ENCODE results near the gene CAST.

The CAST gene

GRCh38 chr5:96633820-96634219, 28.4 kb upstream of the CAST start:
- H3K27ac ChIP-seq = no peak overlapping the region
- CTCF ChIA-PET = no interaction called here
- TF ChIP-seq, protein P1, sequence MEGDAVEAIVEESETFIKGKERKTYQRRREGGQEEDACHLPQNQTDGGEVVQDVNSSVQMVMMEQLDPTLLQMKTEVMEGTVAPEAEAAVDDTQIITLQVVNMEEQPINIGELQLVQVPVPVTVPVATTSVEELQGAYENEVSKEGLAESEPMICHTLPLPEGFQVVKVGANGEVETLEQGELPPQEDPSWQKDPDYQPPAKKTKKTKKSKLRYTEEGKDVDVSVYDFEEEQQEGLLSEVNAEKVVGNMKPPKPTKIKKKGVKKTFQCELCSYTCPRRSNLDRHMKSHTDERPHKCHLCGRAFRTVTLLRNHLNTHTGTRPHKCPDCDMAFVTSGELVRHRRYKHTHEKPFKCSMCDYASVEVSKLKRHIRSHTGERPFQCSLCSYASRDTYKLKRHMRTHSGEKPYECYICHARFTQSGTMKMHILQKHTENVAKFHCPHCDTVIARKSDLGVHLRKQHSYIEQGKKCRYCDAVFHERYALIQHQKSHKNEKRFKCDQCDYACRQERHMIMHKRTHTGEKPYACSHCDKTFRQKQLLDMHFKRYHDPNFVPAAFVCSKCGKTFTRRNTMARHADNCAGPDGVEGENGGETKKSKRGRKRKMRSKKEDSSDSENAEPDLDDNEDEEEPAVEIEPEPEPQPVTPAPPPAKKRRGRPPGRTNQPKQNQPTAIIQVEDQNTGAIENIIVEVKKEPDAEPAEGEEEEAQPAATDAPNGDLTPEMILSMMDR (conservative IDR thresholded peaks at IDR 0.05; ENCODE audit: low read depth) = no peak
- POLR2A ChIA-PET (ENCODE audit: low non-redundant PET) = no interaction called here
- no peak for DNase-seq (ENCODE audit: low spot score)

- POLR2A ChIA-PET (ENCODE audit: low non-redundant PET) = no interaction called here
- H3K27ac ChIP-seq = no peak overlapping the region
- TF ChIP-seq, protein P1 (conservative IDR thresholded peaks at IDR 0.05; ENCODE audit: low read depth) = no peak
- CTCF ChIA-PET = no interaction called here
- no peak for DNase-seq (ENCODE audit: low spot score)
Observed at GRCh38 chr5:96634881-96635280, 27.3 kb upstream of the CAST start.

DNA sequence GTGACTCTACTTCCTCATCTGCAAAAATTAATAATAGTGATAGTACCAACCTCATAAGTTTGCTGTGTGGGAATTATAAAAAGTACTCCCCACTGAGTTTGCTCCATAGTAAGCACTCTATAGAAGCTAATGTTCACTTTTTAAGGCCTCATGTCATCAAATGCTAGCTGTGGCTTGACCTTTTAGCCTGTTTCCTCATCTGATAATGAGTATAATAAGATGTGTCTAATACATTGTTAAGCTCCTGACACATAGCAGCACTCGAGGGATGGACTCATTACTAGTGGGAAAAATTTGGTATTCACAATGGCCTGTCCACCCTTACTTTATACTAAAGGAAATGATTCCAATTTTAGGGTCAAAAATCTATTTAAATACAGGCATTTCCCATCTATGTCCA, 26.1 kb upstream of the CAST start:
- no peak overlapping the region for H3K27ac ChIP-seq
- POLR2A ChIA-PET (ENCODE audit: low non-redundant PET) = no interaction called here
- TF ChIP-seq, protein P1 (conservative IDR thresholded peaks at IDR 0.05; ENCODE audit: low read depth) = no peak
- DNase-seq (ENCODE audit: low spot score) = no peak
- CTCF ChIA-PET = interaction anchor here (0.6 to 2.2 kb wide), 4 partner anchors 18 to 849 kb away, joined by 3 to 9 read pairs (median 3); no protein-coding TSS in a partner anchor

GRCh38 chr5:96636594-96636993, 25.6 kb upstream of the CAST start:
- no peak for DNase-seq (ENCODE audit: low spot score)
- TF ChIP-seq, protein P1 (conservative IDR thresholded peaks at IDR 0.05; ENCODE audit: low read depth) = no peak
- CTCF ChIA-PET = interaction anchor here (0.6 to 2.2 kb wide), 3 partner anchors 18 to 287 kb away, joined by 3 to 9 read pairs (median 3); no protein-coding TSS in a partner anchor
- POLR2A ChIA-PET (ENCODE audit: low non-redundant PET) = no interaction called here
- no peak overlapping the region for H3K27ac ChIP-seq

DNA sequence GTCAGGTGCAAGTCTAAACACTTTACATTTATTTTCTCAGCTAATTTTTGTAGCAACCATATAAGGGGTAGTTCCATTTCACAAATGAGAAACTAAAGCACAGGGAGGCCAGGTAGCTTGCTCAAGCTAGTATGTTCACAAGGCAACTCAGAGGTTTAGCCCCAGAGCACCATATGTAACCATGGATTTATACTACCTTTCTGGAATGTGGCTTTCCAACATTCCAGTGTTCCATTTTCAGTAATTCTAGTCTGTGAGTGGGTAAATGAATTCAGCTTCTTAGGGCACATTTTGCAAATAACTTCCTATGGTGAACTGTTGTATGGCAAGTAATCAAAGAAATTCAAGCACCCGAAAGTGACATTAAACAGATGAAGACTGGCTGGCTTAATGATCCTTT, 25.0 kb upstream of the CAST start:
- CTCF ChIA-PET = interaction anchor here (2.2 kb wide), 1 partner anchor 17 kb away, joined by 9 read pairs; no protein-coding TSS in a partner anchor
- POLR2A ChIA-PET (ENCODE audit: low non-redundant PET) = no interaction called here
- no peak for DNase-seq (ENCODE audit: low spot score)
- no peak overlapping the region for H3K27ac ChIP-seq
- TF ChIP-seq, protein P1 (conservative IDR thresholded peaks at IDR 0.05; ENCODE audit: low read depth) = no peak

DNA sequence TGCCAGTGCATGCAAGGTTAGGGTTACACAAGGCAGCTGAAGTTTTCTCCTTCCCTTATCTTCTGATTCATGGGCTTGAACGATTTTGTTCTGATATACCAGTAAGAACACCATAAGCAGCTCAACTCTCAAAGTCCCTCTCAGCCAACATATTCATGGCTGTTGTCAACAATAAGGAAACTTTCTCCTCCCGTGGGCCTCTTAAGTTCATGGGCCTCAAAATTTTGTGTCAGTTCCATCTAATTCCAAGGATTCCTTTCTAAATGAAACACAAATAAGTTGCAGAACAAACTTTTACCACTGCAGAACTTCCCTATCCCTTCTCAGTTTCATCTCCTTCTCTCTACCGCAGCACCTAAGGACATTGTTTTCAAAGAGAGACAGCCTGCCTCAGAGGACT, 23.6 kb upstream of the CAST start:
- POLR2A ChIA-PET (ENCODE audit: low non-redundant PET) = no interaction called here
- no peak for DNase-seq (ENCODE audit: low spot score)
- CTCF ChIA-PET = interaction anchor here (1.1 kb wide), 1 partner anchor 21 kb away, joined by 3 read pairs; no protein-coding TSS in a partner anchor

More for the DNA sequence above, 23.6 kb upstream of the CAST start:
- H3K27ac ChIP-seq = no peak overlapping the region
- TF ChIP-seq, protein P1 (conservative IDR thresholded peaks at IDR 0.05; ENCODE audit: low read depth) = no peak

Data from RWPE1 (cell line).